H1 (cell line): ENCODE measurements around the gene ZNF398. TPM values are rescaled to one million over a fixed set of nuclear protein-coding genes. Genes with fewer than 3 reads are reported as not detected.

Experiments
- CTCF ChIA-PET: fragments of 300-600 bp; sonication (Branson Sonifier 250); formaldehyde crosslinking; loops from one replicate; lab custom pipeline; 2021; ENCODE audit not compliant: partially characterized antibody; lab: Charles Lee
- POLR2A ChIA-PET: fragments of 300-600 bp; sonication (Branson Sonifier 250); formaldehyde crosslinking; loops from one replicate; lab custom pipeline; 2021; ENCODE audit warnings: inconsistent platforms; ENCODE audit not compliant: partially characterized antibody; lab: Charles Lee
- DNase-seq, 2 experiments: peaks; one replicate each; pipeline versions ENCODE4 v3.0.0 to v3.0.0-alpha.2; 2010 to 2022; ENCODE audit warnings: low spot score in 2 of 2, low read depth in 1 of 2, mixed read lengths in 1 of 2
- FAIRE-seq: peaks from 2 replicates; lab custom pipeline; 2011; peaks lifted over from hg19 to GRCh38; lab: Jason Lieb, UNC
- H2AFZ ChIP-seq: 2 replicates; pipeline ENCODE4 v1.8.1; 2012; ENCODE audit warnings: low read length, inconsistent platforms
- H2AK5ac ChIP-seq: 2 replicates; pipeline ENCODE4 v1.6.1; 2013; ENCODE audit warnings: low read depth, low read length
- H2BK120ac ChIP-seq: replicated peaks from 2 replicates; pipeline ENCODE3; 2013; ENCODE audit warnings: low read depth, low read length, inconsistent platforms
- H2BK12ac ChIP-seq: 2 replicates; pipeline ENCODE4 v1.6.1; 2013; ENCODE audit warnings: low read depth, low read length
- H2BK15ac ChIP-seq: 2 replicates; pipeline ENCODE4 v1.6.1; 2013; ENCODE audit warnings: low read length
- H2BK20ac ChIP-seq: 2 replicates; pipeline ENCODE4 v1.6.1; 2013; ENCODE audit warnings: low read length
- H2BK5ac ChIP-seq: 2 replicates; pipeline ENCODE4 v1.6.1; 2013; ENCODE audit warnings: low read depth, low read length
- H3K14ac ChIP-seq: 2 replicates; pipeline ENCODE4 v1.6.1; 2013; ENCODE audit warnings: inconsistent platforms; ENCODE audit not compliant: insufficient read length
- H3K18ac ChIP-seq: 2 replicates; pipeline ENCODE4 v1.6.1; 2013; ENCODE audit warnings: low read length; ENCODE audit errors: extremely low read depth
- H3K23ac ChIP-seq: 2 replicates; pipeline ENCODE4 v1.6.1; 2013; ENCODE audit warnings: inconsistent platforms; ENCODE audit not compliant: insufficient read length
- H3K23me2 ChIP-seq: 2 replicates; pipeline ENCODE4 v1.6.1; 2013; ENCODE audit warnings: low read depth, low read length
- H3K27ac ChIP-seq: 2 replicates; pipeline ENCODE4 v1.6.1; 2011; ENCODE audit warnings: low read depth, low read length, inconsistent platforms
- H3K27me3 ChIP-seq, 4 experiments: replicated peaks in 1 of 4; 1 replicate in 1 of 4; 2 replicates in 3 of 4; pipeline versions ENCODE4 v1.6.1 to v1.8.1; 2011 to 2013; ENCODE audit warnings: low read length in 3 of 4, mild to moderate bottlenecking in 3 of 4, inconsistent platforms in 2 of 4, mixed read lengths in 2 of 4, moderate library complexity in 1 of 4; ENCODE audit not compliant: control insufficient read depth in 3 of 4, insufficient read depth in 3 of 4; ENCODE audit errors: extremely low read depth in 1 of 4
- H3K36me3 ChIP-seq, 4 experiments: 2 replicates each; pipeline versions ENCODE4 v1.6.1 to v1.8.1; 2011 to 2013; ENCODE audit warnings: mild to moderate bottlenecking in 4 of 4, low read length in 3 of 4, moderate library complexity in 2 of 4, control low read depth in 1 of 4, inconsistent platforms in 1 of 4; ENCODE audit not compliant: insufficient read depth in 4 of 4, control insufficient read depth in 2 of 4
- H3K4ac ChIP-seq: replicated peaks from 2 replicates; pipeline ENCODE3; 2013; ENCODE audit warnings: low read length, low read depth, mixed read lengths, inconsistent platforms; ENCODE audit not compliant: insufficient read length
- H3K4me1 ChIP-seq, 4 experiments: replicated peaks in 1 of 4; 1 replicate in 1 of 4; 2 replicates in 3 of 4; pipeline versions ENCODE4 v1.6.1 to v1.8.1; 2011 to 2013; ENCODE audit warnings: low read length in 3 of 4, inconsistent platforms in 2 of 4, mixed read lengths in 1 of 4; ENCODE audit not compliant: insufficient read depth in 4 of 4, control insufficient read depth in 3 of 4
- H3K4me2 ChIP-seq, 2 experiments: 2 replicates each; pipeline versions ENCODE4 v1.6.1 to v1.8.1; 2011 to 2013; ENCODE audit warnings: low read depth in 2 of 2, low read length in 2 of 2, control low read depth in 1 of 2, inconsistent platforms in 1 of 2, mild to moderate bottlenecking in 1 of 2; ENCODE audit not compliant: insufficient read depth in 1 of 2
- H3K4me3 ChIP-seq, 4 experiments: fragments of 200-600, 300-600 bp in 1 of 4; sonication (generic), shearing (Covaris generic), sonication (Bioruptor Twin) in 1 of 4; 2 replicates each; pipeline versions ENCODE4 v1.5.1 to v1.8.1; 2011 to 2016; ENCODE audit warnings: low read length in 4 of 4, low read depth in 3 of 4, control low read depth in 2 of 4, inconsistent platforms in 2 of 4, mild to moderate bottlenecking in 2 of 4, mixed read lengths in 1 of 4, moderate library complexity in 1 of 4; ENCODE audit not compliant: insufficient read depth in 2 of 4; ENCODE audit errors: extremely low read depth in 1 of 4
- H3K56ac ChIP-seq: replicated peaks from 2 replicates; pipeline ENCODE3; 2013; ENCODE audit warnings: low read depth, mild to moderate bottlenecking, mixed read lengths, low read length, inconsistent platforms; ENCODE audit not compliant: insufficient read length
- H3K79me1 ChIP-seq: 2 replicates; pipeline ENCODE4 v1.6.1; 2013; ENCODE audit warnings: low read depth, low read length, control low read depth
- H3K79me2 ChIP-seq, 2 experiments: 2 replicates each; pipeline versions ENCODE4 v1.6.1 to v1.8.1; 2012 to 2013; ENCODE audit warnings: low read length in 2 of 2, mild to moderate bottlenecking in 2 of 2, inconsistent platforms in 1 of 2; ENCODE audit not compliant: insufficient read depth in 2 of 2, control insufficient read depth in 1 of 2
- H3K9ac ChIP-seq, 4 experiments: replicated peaks in 1 of 4; 1 replicate in 1 of 4; 2 replicates in 3 of 4; pipeline versions ENCODE4 v1.6.1 to v1.8.1; 2011 to 2013; ENCODE audit warnings: low read depth in 3 of 4, low read length in 3 of 4, control low read depth in 2 of 4, mild to moderate bottlenecking in 2 of 4, moderate library complexity in 2 of 4, inconsistent platforms in 1 of 4; ENCODE audit errors: extremely low read depth in 1 of 4
- H3K9me3 ChIP-seq, 2 experiments: 2 replicates each; pipeline versions ENCODE4 v1.6.1 to v1.8.1; 2012 to 2013; ENCODE audit warnings: mild to moderate bottlenecking in 2 of 2, moderate library complexity in 2 of 2, control low read depth in 1 of 2, inconsistent platforms in 1 of 2, low read depth in 1 of 2, low read length in 1 of 2, mixed read lengths in 1 of 2; ENCODE audit not compliant: insufficient read depth in 2 of 2
- H4K20me1 ChIP-seq, 2 experiments: replicated peaks in 1 of 2; 2 replicates each; pipeline versions ENCODE3 to v1.8.1; 2011 to 2013; ENCODE audit warnings: inconsistent platforms in 2 of 2, low read length in 2 of 2, mild to moderate bottlenecking in 1 of 2; ENCODE audit not compliant: insufficient read depth in 2 of 2, control insufficient read depth in 1 of 2
- H4K5ac ChIP-seq: 2 replicates; pipeline ENCODE4 v1.6.1; 2013; ENCODE audit warnings: low read length, low read depth, mixed read lengths, inconsistent platforms; ENCODE audit not compliant: insufficient read length
- H4K8ac ChIP-seq: 2 replicates; pipeline ENCODE4 v1.8.0; 2013; ENCODE audit warnings: mild to moderate bottlenecking, moderate library complexity, low read length, inconsistent platforms; ENCODE audit not compliant: insufficient read depth; ENCODE audit errors: extremely low read depth
- H4K91ac ChIP-seq: replicated peaks from 2 replicates; pipeline ENCODE3; 2013; ENCODE audit warnings: low read length, mixed read lengths, inconsistent platforms; ENCODE audit not compliant: insufficient read length
- ASH2L ChIP-seq: fragments of 200-600, 300-600 bp; sonication (generic); IDR thresholded peaks from one replicate; pipeline ENCODE4 v1.7.1; 2017; ENCODE audit warnings: low read length
- POLR2A ChIP-seq, 2 experiments: IDR thresholded peaks; 1 replicate in 1 of 2; 2 replicates in 1 of 2; pipeline ENCODE4 v1.6.1; 2011; ENCODE audit warnings: low read depth in 2 of 2, low read length in 2 of 2, mild to moderate bottlenecking in 2 of 2; ENCODE audit errors: control extremely low read depth in 1 of 2
- POLR2AphosphoS5 ChIP-seq: IDR thresholded peaks from 2 replicates; pipeline ENCODE4 v1.6.1; 2011; ENCODE audit warnings: low read depth, low read length
- SP4 ChIP-seq: IDR thresholded peaks from 2 replicates; pipeline ENCODE4 v1.6.1; 2012; ENCODE audit warnings: low read length, inconsistent platforms
- WGBS, 2 experiments: shearing (Covaris generic) in 1 of 2; methylation state at CpG; one replicate each; pipeline versions ENCODE4 v1.1.6 to v1.1.7; 2013 to 2015; ENCODE audit warnings: low lambda C conversion rate in 2 of 2, mixed read lengths in 2 of 2, inconsistent platforms in 1 of 2, low coverage in 1 of 2, missing lambda C conversion rate in 1 of 2; ENCODE audit not compliant: insufficient replicate concordance in 2 of 2, insufficient coverage in 1 of 2, insufficient read length in 1 of 2; ENCODE audit errors: extremely low coverage in 1 of 2, missing lambda C conversion rate in 1 of 2; 5-methylcytosine and 5-hydroxymethylcytosine counted together
- polyA plus RNA-seq, 7 experiments: library from polyadenylated mRNA; depleted of rRNA in 3 of 7; stranded (reverse) in 5 of 7; unstranded in 2 of 7; fragments of >200 nt in 5 of 7; fragments of 200-250 nt in 2 of 7; gene quantifications; 1 replicate in 5 of 7; 2 replicates in 1 of 7; 4 replicates in 1 of 7; pipeline versions ENCODE4 v1.2.1 to v1.2.3, GENCODE V29; 2011 to 2013; ENCODE audit warnings: missing spikeins in 2 of 7, mixed read lengths in 2 of 7
- total RNA-seq: library from RNA; stranded (reverse); fragmentation: NEBNext Ultra II Directional; extraction: Animal tissue kit (Norgen Biotek cat#: 25700); gene quantifications from 2 replicates; pipeline ENCODE4 v1.2.1, GENCODE V29; 2021

The ZNF398 gene
- total and polyA plus RNA-seq, 2 of the 8 experiments (the other 6 are each of a cell fraction or from before 2014, with no cell fraction given): 52.7 to 63.5 TPM

GRCh38 chr7:149184274-149184673, 37.0 kb downstream of the ZNF398 start:
- peaks cover 21 to 32% (median 29%) of the 10 kb centered on the region in 4 experiments for H3K36me3 ChIP-seq
- H3K79me2 ChIP-seq: no peaks in the 10 kb centered on the region
- H2BK15ac ChIP-seq: no peak overlapping the region
- H2BK5ac ChIP-seq: no peak overlapping the region
- H3K23ac ChIP-seq: no peak overlapping the region
- H2BK20ac ChIP-seq: no peak overlapping the region
- no peak for FAIRE-seq
- no peak overlapping the region for H2AK5ac ChIP-seq
- POLR2A ChIA-PET: interaction anchor here (0.9 to 5.9 kb wide), 6 partner anchors 11 to 37 kb away, joined by 3 to 82 read pairs (median 4); partner anchors contain the start of genes ZNF282 and ZNF398
- no peak overlapping the region for H3K56ac ChIP-seq
- no peaks in the 10 kb centered on the region for H3K4me1 ChIP-seq
- H3K4me2 ChIP-seq: no peak overlapping the region
- 88% methylated on average over 6 of the region's 6 CpGs; no CpG with 5 or more reads in 1 of the 2 experiments for WGBS, 2 experiments
- TF ChIP-seq POLR2A (IDR thresholded peaks at IDR 0.05; ENCODE audit: control extremely low read depth in 1 of 2, low read depth in 2 of 2, low read length in 2 of 2) (peak in 1 of 2 experiments; percentile 45; a peak in 1 of 3 replicates), SP4 (no peak), ASH2L (no peak), POLR2AphosphoS5 (0 out of 2 replicates have a peak, but pooled peaks have one; percentile 56)
- H3K4me3 ChIP-seq: no peak overlapping the region
- DNase-seq: no peak
- H2BK12ac ChIP-seq: no peak overlapping the region
- H4K91ac ChIP-seq: no peak overlapping the region
- CTCF ChIA-PET: interaction anchor here (0.6 to 0.7 kb wide), 2 partner anchors 10 to 44 kb away, joined by 3 to 4 read pairs; no protein-coding TSS in a partner anchor
- H2AFZ ChIP-seq: no peak overlapping the region
- no peak overlapping the region for H2BK120ac ChIP-seq
- no peaks in the 10 kb centered on the region for H3K9me3 ChIP-seq
- no peak overlapping the region for H3K4ac ChIP-seq
- peaks cover 6% of the 10 kb centered on the region in 2 experiments for H4K20me1 ChIP-seq
- H3K23me2 ChIP-seq: no peaks in the 10 kb centered on the region
- H4K5ac ChIP-seq: no peak overlapping the region
- H3K9ac ChIP-seq: no peak overlapping the region
- H3K27me3 ChIP-seq: no peaks in the 10 kb centered on the region
- H3K27ac ChIP-seq: no peak overlapping the region
- H3K18ac ChIP-seq: no peak overlapping the region
- H3K79me1 ChIP-seq: no peaks in the 10 kb centered on the region
- no peak overlapping the region for H3K14ac ChIP-seq
- no peak overlapping the region for H4K8ac ChIP-seq
